Spleen (tissue), 11 donors: ENCODE results near the gene CHST15. TPM values are rescaled to one million over a fixed set of nuclear protein-coding genes. Genes with fewer than 3 reads are reported as not detected.

Source experiments
- DNase-seq: peaks from one replicate; pipeline ENCODE4 v3.0.0-alpha.2; 2020
- H3K27ac ChIP-seq, 8 donors: fragments of 200-600 bp; sonication (generic) in 7 of 8; 1 replicate in 4 of 8; 2 replicates in 4 of 8; pipeline versions ENCODE4 v1.5.0 to v1.8.0; 2016 to 2021; ENCODE audit warnings: inconsistent platforms in 4 of 8, mild to moderate bottlenecking in 4 of 8, moderate library complexity in 1 of 8
- H3K27me3 ChIP-seq, 7 donors: fragments of 200-600 bp; sonication (generic) in 6 of 7; replicated peaks in 1 of 7; 1 replicate in 4 of 7; 2 replicates in 3 of 7; pipeline versions ENCODE4 v1.5.0 to v1.8.0; 2016 to 2021; ENCODE audit warnings: inconsistent platforms in 3 of 7, mild to moderate bottlenecking in 1 of 7
- H3K36me3 ChIP-seq, 6 donors: fragments of 200-600 bp; sonication (generic) in 5 of 6; 1 replicate in 4 of 6; 2 replicates in 2 of 6; pipeline versions ENCODE4 v1.5.0 to v1.8.0; 2016 to 2021; ENCODE audit warnings: inconsistent platforms in 2 of 6
- H3K4me1 ChIP-seq, 6 donors: fragments of 200-600 bp; sonication (generic) in 5 of 6; 1 replicate in 3 of 6; 2 replicates in 3 of 6; pipeline versions ENCODE4 v1.5.0 to v1.8.0; 2016 to 2021; ENCODE audit warnings: inconsistent platforms in 3 of 6
- H3K4me3 ChIP-seq, 8 donors: fragments of 200-600 bp; sonication (generic) in 7 of 8; 1 replicate in 4 of 8; 2 replicates in 4 of 8; pipeline versions ENCODE4 v1.5.0 to v1.8.0; 2016 to 2021; ENCODE audit warnings: inconsistent platforms in 4 of 8, mild to moderate bottlenecking in 4 of 8, moderate library complexity in 2 of 8
- H3K9me3 ChIP-seq, 8 donors: fragments of 200-600 bp; sonication (generic) in 7 of 8; 1 replicate in 4 of 8; 2 replicates in 4 of 8; pipeline versions ENCODE4 v1.5.0 to v1.8.0; 2016 to 2021; ENCODE audit warnings: inconsistent platforms in 4 of 8
- POLR2A ChIP-seq, 3 donors: fragments of 450-650 bp; IDR thresholded peaks; one replicate each; pipeline ENCODE4 v1.5.1; 2017; ENCODE audit warnings: antibody characterized with exemption in 3 of 3, mild to moderate bottlenecking in 1 of 3
- POLR2AphosphoS5 ChIP-seq, 3 donors: sonication (generic); formaldehyde crosslinking; IDR thresholded peaks; one replicate each; pipeline ENCODE4 v1.5.1; 2017; ENCODE audit warnings: antibody characterized with exemption in 3 of 3
- WGBS, 5 donors: extraction: QIAGEN DNeasy Blood & Tissue Kit in 3 of 5; methylation state at CpG; one replicate each; pipeline versions ENCODE4 v1.1.5 to v1.1.7; 2013 to 2018; 5-methylcytosine and 5-hydroxymethylcytosine counted together
- intact Hi-C: fragments of 100-400 bp; cut with DNase I; formaldehyde crosslinking; loops from one replicate; pipeline ENCODE4 v1.15.0; 2023; ENCODE audit warnings: low total_unique reads
- polyA plus RNA-seq, 3 donors: library from polyadenylated mRNA; stranded (reverse); fragments of 200-250 nt; gene quantifications; one replicate each; pipeline ENCODE4 v1.2.1, GENCODE V29; 2013
- total RNA-seq, 7 donors: library from RNA; depleted of rRNA in 3 of 7; stranded (reverse); fragments of >200 nt in 3 of 7; fragmentation: NEBNext Ultra II Directional in 4 of 7; extraction: Animal tissue kit (Norgen Biotek cat#: 25700) in 4 of 7; gene quantifications; one replicate each; pipeline versions ENCODE4 v1.1.0 to v1.2.1, GENCODE V29; 2016 to 2021
- TF ChIP-seq, protein P1 (sequence below), 11 experiments: fragments of 200-600 bp in 7 of 11; fragments of 450-650 bp in 4 of 11; sonication (generic) in 4 of 11; IDR thresholded peaks in 8 of 11; conservative IDR thresholded peaks in 3 of 11; 1 replicate in 7 of 11; 2 replicates in 4 of 11; pipeline versions ENCODE4 v1.4.0 to v1.8.0; 2016 to 2021; ENCODE audit warnings: antibody characterized with exemption in 11 of 11, inconsistent platforms in 4 of 11, mild to moderate bottlenecking in 1 of 11
- donor health status: healthy with polysubstance abuse.
- donor health status: DM: no; HTN: no; CAD: no; lungs with moderate emphysema.
- donor health status: DM: no; HTN: no; CAD: no.
- donor health status: Bipolar disorder and iron deficiency.
- donor health status: healthy.
- donor health status: DM: no; HTN: no; CAD: no.
- donor health status: DM: yes; HTN: yes; CAD: no.

Gene CHST15
- total and polyA plus RNA-seq, 10 donors: 6.1 to 133 (median 102) TPM

DNA sequence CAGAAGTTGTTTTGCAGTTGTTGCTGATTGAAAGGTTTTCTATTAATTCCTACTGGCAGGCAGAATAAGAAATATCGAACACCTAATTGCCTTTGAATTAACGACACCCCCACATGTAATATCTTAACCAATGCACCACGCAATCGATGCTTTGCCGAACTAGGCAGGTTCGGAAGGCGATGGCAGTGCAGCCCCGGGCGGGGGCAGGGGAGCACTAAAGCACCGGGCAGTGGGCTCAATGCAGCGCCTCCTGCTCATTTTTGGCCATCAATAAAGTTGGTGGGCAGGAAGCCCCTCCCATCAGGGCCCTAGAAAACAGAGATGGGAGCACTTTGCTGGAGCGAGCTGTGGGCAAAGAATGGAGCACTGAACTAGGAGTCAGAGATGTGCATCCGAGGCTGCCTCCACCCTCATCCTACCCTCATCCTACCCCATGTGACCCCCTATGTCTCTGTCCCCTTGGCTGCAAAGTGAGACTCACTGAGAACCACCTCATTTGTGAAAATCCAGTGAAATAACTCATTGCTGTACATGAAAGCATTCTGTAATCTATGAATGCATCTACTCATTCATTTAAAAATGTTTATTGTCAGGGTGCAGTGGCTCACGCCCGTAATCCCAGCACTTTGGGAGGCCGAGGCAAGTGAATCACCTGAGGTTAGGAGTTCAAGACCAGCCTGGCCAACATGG is 19.6 kb upstream of the CHST15 start:
- H3K27me3 ChIP-seq: no peaks in the 10 kb centered on the region
- peaks cover 0 to 22% (median 8%) of the 10 kb centered on the region in 6 donors for H3K4me1 ChIP-seq
- H3K36me3 ChIP-seq: no peaks in the 10 kb centered on the region
- no peak overlapping the region for H3K27ac ChIP-seq
- TF ChIP-seq POLR2A (IDR thresholded peaks at IDR 0.05) (no peak), POLR2AphosphoS5 (IDR thresholded peaks at IDR 0.05) (no peak)
- TF ChIP-seq, protein P1, sequence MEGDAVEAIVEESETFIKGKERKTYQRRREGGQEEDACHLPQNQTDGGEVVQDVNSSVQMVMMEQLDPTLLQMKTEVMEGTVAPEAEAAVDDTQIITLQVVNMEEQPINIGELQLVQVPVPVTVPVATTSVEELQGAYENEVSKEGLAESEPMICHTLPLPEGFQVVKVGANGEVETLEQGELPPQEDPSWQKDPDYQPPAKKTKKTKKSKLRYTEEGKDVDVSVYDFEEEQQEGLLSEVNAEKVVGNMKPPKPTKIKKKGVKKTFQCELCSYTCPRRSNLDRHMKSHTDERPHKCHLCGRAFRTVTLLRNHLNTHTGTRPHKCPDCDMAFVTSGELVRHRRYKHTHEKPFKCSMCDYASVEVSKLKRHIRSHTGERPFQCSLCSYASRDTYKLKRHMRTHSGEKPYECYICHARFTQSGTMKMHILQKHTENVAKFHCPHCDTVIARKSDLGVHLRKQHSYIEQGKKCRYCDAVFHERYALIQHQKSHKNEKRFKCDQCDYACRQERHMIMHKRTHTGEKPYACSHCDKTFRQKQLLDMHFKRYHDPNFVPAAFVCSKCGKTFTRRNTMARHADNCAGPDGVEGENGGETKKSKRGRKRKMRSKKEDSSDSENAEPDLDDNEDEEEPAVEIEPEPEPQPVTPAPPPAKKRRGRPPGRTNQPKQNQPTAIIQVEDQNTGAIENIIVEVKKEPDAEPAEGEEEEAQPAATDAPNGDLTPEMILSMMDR (IDR thresholded peaks at IDR 0.05 in 8 of 11, conservative IDR thresholded peaks at IDR 0.05 in 3 of 11): no peak
- H3K9me3 ChIP-seq: no peaks in the 10 kb centered on the region
- intact Hi-C loops: no loop called here
- DNase-seq: no peak
- 89 to 96% (median 93%) methylated on average over 16 of the region's 16 CpGs for WGBS, 5 donors
- H3K4me3 ChIP-seq: no peak overlapping the region

DNA sequence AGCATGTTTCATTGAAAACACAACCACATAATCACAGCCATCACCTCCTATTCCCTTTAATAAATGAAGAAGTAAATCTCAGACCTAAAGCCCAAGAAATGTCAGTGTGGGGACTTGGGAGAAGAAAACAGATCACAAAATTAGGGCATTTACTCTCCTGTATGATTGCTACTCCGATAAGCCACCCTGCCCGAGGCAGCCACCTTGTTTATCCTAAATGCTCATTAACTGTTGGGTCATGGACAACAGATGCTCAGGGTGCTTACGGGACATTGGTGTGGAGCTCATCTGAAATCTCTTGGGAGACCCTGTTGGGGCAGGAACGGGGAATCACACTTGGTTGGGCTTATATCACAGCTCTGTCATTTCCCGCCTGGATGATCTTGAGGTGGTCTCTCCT is 17.5 kb upstream of the CHST15 start:
- no peak overlapping the region for H3K27ac ChIP-seq
- WGBS, 5 donors: 78 to 94% (median 89%) methylated on average over 5 of the region's 5 CpGs
- H3K4me1 ChIP-seq: peaks cover 0 to 21% (median 14%) of the 10 kb centered on the region in 6 donors
- no peak overlapping the region for H3K4me3 ChIP-seq
- no peaks in the 10 kb centered on the region for H3K27me3 ChIP-seq
- DNase-seq: no peak
- intact Hi-C loops: no loop called here
- TF ChIP-seq POLR2A (IDR thresholded peaks at IDR 0.05): no peak
- TF ChIP-seq, protein P1 (IDR thresholded peaks at IDR 0.05 in 8 of 11, conservative IDR thresholded peaks at IDR 0.05 in 3 of 11): no peak
- TF ChIP-seq POLR2AphosphoS5 (IDR thresholded peaks at IDR 0.05): no peak
- no peaks in the 10 kb centered on the region for H3K36me3 ChIP-seq
- no peaks in the 10 kb centered on the region for H3K9me3 ChIP-seq

DNA sequence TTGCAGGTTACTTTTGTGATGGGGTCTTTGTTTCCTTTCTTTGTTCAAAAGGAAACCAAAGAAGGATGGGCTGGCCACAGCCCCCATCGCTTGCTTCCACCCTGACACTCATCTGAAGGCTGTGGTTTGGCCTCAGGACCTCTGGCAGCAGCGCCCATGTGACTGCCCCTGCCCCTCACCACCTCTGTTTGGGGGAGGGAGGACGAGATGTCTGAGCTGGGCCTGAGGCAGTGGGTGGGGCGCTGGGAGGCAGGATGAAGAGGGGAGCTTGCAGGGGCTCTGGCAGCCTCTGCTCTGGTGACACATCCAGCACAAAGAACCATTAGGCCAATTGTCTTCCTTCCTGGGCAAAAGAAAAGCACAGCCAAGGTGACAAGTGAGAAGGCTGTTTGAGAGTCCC is 15.9 kb upstream of the CHST15 start:
- H3K4me3 ChIP-seq: no peak overlapping the region
- H3K27ac ChIP-seq: no peak overlapping the region
- TF ChIP-seq POLR2AphosphoS5 (IDR thresholded peaks at IDR 0.05) (no peak), POLR2A (IDR thresholded peaks at IDR 0.05) (no peak)
- TF ChIP-seq, protein P1 (IDR thresholded peaks at IDR 0.05 in 8 of 11, conservative IDR thresholded peaks at IDR 0.05 in 3 of 11): no peak
- H3K9me3 ChIP-seq: no peaks in the 10 kb centered on the region
- H3K4me1 ChIP-seq: peaks cover 0 to 37% (median 22%) of the 10 kb centered on the region in 6 donors
- no peaks in the 10 kb centered on the region for H3K36me3 ChIP-seq
- intact Hi-C loops: no loop called here
- WGBS, 5 donors: 26 to 49% (median 28%) methylated on average over 3 to 4 of the region's 4 CpGs
- no peaks in the 10 kb centered on the region for H3K27me3 ChIP-seq
- no peak for DNase-seq

DNA sequence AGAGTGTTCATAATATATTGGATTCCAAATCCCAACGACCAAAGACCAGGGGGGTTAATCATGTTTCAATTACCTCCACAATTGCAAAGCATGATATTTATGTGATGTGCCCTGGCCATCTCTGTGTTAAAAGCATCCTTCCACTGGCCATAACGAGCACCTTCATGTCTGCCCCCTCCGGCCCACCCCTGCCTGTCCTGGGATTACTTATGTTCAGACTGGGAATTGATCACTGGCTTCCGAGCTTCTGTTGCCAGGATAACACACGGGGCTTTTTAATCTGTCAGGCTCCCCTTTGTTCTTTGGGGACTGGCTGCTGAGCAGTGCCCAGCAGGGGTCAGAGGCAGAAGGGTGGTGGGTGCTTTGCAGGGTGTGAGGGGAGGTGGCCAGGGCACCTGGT is 13.7 kb upstream of the CHST15 start:
- TF ChIP-seq, protein P1 (IDR thresholded peaks at IDR 0.05 in 8 of 11, conservative IDR thresholded peaks at IDR 0.05 in 3 of 11): no peak
- TF ChIP-seq POLR2A (IDR thresholded peaks at IDR 0.05): no peak
- TF ChIP-seq POLR2AphosphoS5 (IDR thresholded peaks at IDR 0.05): no peak
- peaks cover 0 to 45% (median 22%) of the 10 kb centered on the region in 6 donors for H3K4me1 ChIP-seq
- DNase-seq: no peak
- no peaks in the 10 kb centered on the region for H3K36me3 ChIP-seq
- H3K27ac ChIP-seq: peak overlapping the region in 4 of 8 donors; percentile 47 to 68 (median 66)
- H3K27me3 ChIP-seq: no peaks in the 10 kb centered on the region
- WGBS, 5 donors: 72 to 87% (median 76%) methylated on average over 5 of the region's 5 CpGs
- H3K4me3 ChIP-seq: no peak overlapping the region
- H3K9me3 ChIP-seq: no peaks in the 10 kb centered on the region
- intact Hi-C loops: no loop called here
